Measurements from ENCODE around the gene ABHD16A. TPM values are rescaled to one million over a fixed set of nuclear protein-coding genes. Genes with fewer than 3 reads are reported as not detected.
A peak's percentile ranks its signal among the peaks of the same experiment; 100 is the strongest.

The ABHD16A gene
- total and polyA plus RNA-seq, 2 of the 13 experiments (the other 11 are each of a cell fraction or from before 2014, with no cell fraction given), result 43.5 to 45.4 TPM

DNA sequence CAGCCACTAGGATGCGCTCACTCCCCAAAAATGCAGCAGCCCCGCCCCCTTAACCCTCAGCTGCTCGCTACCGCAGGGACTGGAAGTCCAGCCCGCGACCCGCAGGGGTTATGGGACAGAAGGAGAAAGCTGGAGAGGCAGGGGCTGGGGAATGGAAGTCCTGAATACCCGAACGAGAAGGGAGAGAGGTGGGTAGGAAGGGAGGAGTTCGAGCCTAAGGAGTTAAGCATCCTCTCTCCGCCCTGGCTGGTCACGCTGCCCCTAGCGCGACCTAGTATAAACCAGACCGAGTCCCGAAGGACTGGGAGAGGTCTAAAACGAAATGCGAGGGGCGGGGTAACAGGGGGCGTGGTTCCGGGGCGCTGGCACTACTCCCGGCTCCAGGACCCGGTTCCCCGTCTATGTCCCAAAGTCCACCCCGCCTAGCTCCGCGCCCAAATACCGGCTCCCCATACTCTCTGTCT, 26.4 kb upstream of the ABHD16A start (continued):
- TF ChIP-seq MAF1 (CRISPR knock-in tag; IDR thresholded peaks at IDR 0.05; ENCODE audit: borderline replicate concordance) (no peak), ZNF232 (CRISPR knock-in tag; IDR thresholded peaks at IDR 0.05; ENCODE audit: borderline replicate concordance) (no peak; the same call in 1 of the 2 replicates), FOXJ3 (CRISPR knock-in tag; IDR thresholded peaks at IDR 0.05; ENCODE audit: borderline replicate concordance) (peak; percentile 65; the same call in 1 of the 2 replicates), HNF1B (CRISPR knock-in tag; IDR thresholded peaks at IDR 0.05) (peak; percentile 48; the same call in 1 of the 2 replicates), MXD1 (CRISPR knock-in tag; IDR thresholded peaks at IDR 0.05) (0 out of 2 replicates have a peak, but pooled peaks have one; percentile 49), ZNF224 (CRISPR knock-in tag; IDR thresholded peaks at IDR 0.05) (peak; percentile 78), GPBP1L1 (CRISPR knock-in tag; IDR thresholded peaks at IDR 0.05) (no peak), TFE3 (CRISPR knock-in tag; IDR thresholded peaks at IDR 0.05) (no peak; the same call in 1 of the 2 replicates), MEF2D (CRISPR knock-in tag; IDR thresholded peaks at IDR 0.05) (0 out of 2 replicates have a peak, but pooled peaks have one; percentile 11), HCFC1 (IDR thresholded peaks at IDR 0.05; ENCODE audit: low read depth, low read length) (0 out of 2 replicates have a peak, but pooled peaks have one; percentile 10), SOX13 (IDR thresholded peaks at IDR 0.05) (peak; percentile 16; the same call in 1 of the 2 replicates), SOX13 (CRISPR knock-in tag; conservative IDR thresholded peaks at IDR 0.05 in 1 of 2, IDR thresholded peaks at IDR 0.05 in 1 of 2) (peak in 1 of 2 experiments; percentile 20; a peak in 2 of 4 replicates), RELA (CRISPR knock-in tag; IDR thresholded peaks at IDR 0.05) (peak; percentile 65; the same call in 1 of the 2 replicates), MXD4 (CRISPR knock-in tag; IDR thresholded peaks at IDR 0.05) (peak; percentile 73; the same call in 1 of the 2 replicates), ZNF788 (CRISPR knock-in tag; IDR thresholded peaks at IDR 0.05; ENCODE audit: borderline replicate concordance) (no peak; the same call in 1 of the 2 replicates), ZNF337 (CRISPR knock-in tag; IDR thresholded peaks at IDR 0.05; ENCODE audit: borderline replicate concordance, low read depth) (peak; percentile 37; the same call in 1 of the 2 replicates), RFXANK (CRISPR knock-in tag; IDR thresholded peaks at IDR 0.05) (peak; percentile 34; the same call in 1 of the 2 replicates), ZNF549 (CRISPR knock-in tag; IDR thresholded peaks at IDR 0.05) (no peak), MBNL3 (CRISPR knock-in tag; conservative IDR thresholded peaks at IDR 0.05) (no peak), ARNT2 (CRISPR knock-in tag; IDR thresholded peaks at IDR 0.05; ENCODE audit: low read depth) (no peak), U2AF1 (optimal IDR thresholded peaks at IDR 0.05; ENCODE audit: low read depth, low read length) (no peak)
- TF ChIP-seq, protein P1, sequence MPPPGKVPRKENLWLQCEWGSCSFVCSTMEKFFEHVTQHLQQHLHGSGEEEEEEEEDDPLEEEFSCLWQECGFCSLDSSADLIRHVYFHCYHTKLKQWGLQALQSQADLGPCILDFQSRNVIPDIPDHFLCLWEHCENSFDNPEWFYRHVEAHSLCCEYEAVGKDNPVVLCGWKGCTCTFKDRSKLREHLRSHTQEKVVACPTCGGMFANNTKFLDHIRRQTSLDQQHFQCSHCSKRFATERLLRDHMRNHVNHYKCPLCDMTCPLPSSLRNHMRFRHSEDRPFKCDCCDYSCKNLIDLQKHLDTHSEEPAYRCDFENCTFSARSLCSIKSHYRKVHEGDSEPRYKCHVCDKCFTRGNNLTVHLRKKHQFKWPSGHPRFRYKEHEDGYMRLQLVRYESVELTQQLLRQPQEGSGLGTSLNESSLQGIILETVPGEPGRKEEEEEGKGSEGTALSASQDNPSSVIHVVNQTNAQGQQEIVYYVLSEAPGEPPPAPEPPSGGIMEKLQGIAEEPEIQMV (CRISPR knock-in tag; IDR thresholded peaks at IDR 0.05; ENCODE audit: low read depth), result no peak; the same call in 1 of the 2 replicates
- TF ChIP-seq, protein P2, sequence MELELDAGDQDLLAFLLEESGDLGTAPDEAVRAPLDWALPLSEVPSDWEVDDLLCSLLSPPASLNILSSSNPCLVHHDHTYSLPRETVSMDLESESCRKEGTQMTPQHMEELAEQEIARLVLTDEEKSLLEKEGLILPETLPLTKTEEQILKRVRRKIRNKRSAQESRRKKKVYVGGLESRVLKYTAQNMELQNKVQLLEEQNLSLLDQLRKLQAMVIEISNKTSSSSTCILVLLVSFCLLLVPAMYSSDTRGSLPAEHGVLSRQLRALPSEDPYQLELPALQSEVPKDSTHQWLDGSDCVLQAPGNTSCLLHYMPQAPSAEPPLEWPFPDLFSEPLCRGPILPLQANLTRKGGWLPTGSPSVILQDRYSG (CRISPR knock-in tag; IDR thresholded peaks at IDR 0.05), result no peak
